Measurements from ENCODE around the gene SMIM33. TPM values are rescaled to one million over a fixed set of nuclear protein-coding genes. Genes with fewer than 3 reads are reported as not detected.

SMIM33 gene
- total and polyA plus RNA-seq, 9 of the 15 experiments (the other 6 are each of a cell fraction or from before 2014, with no cell fraction given), result not detected

GRCh38 chr5:139422307-139422893 lies 48.4 kb upstream of the SMIM33 start (continued):
- TF ChIP-seq GTF3C2 (IDR thresholded peaks at IDR 0.05; ENCODE audit: borderline replicate concordance, extremely low read depth, insufficient read length), result no peak
- TF ChIP-seq HCFC1 (IDR thresholded peaks at IDR 0.05; ENCODE audit: low read depth, low read length), result 0 out of 2 replicates have a peak, but pooled peaks have one; percentile 17
- TF ChIP-seq ZNF395 (CRISPR knock-in tag; IDR thresholded peaks at IDR 0.05), result no peak
- TF ChIP-seq PRPF4 (IDR thresholded peaks at IDR 0.05; ENCODE audit: insufficient read depth, low read depth, low read length, poor library complexity, severe bottlenecking), result no peak
- no peak for TF ChIP-seq ATF1 (CRISPR knock-in tag; IDR thresholded peaks at IDR 0.05)
- no peak for TF ChIP-seq ATF1 (tag; IDR thresholded peaks at IDR 0.05)
- no peak for TF ChIP-seq PYGO2 (tag; IDR thresholded peaks at IDR 0.05)
- TF ChIP-seq KLF16 (IDR thresholded peaks at IDR 0.05), result 0 out of 2 replicates have a peak, but pooled peaks have one; percentile 5
- TF ChIP-seq EZH2 (IDR thresholded peaks at IDR 0.05; ENCODE audit: borderline replicate concordance, low read depth, low read length), result no peak
- no peak for TF ChIP-seq NRF1 (conservative IDR thresholded peaks at IDR 0.05 in 1 of 2, IDR thresholded peaks at IDR 0.05 in 1 of 2)
- no peak for TF ChIP-seq PREB (CRISPR knock-in tag; IDR thresholded peaks at IDR 0.05)
- no peak for TF ChIP-seq ZNF609 (CRISPR knock-in tag; IDR thresholded peaks at IDR 0.05; ENCODE audit: borderline replicate concordance)
- no peak for TF ChIP-seq ZNF445 (CRISPR knock-in tag; IDR thresholded peaks at IDR 0.05; ENCODE audit: low read depth)
- 0 out of 4 replicates have a peak, but pooled peaks of 1 of the 2 experiments have one; percentile 20 for TF ChIP-seq MNT (conservative IDR thresholded peaks at IDR 0.05)

Data from K562 (cell line).